ENCODE results near the gene BRSK1. TPM values are rescaled to one million over a fixed set of nuclear protein-coding genes. Genes with fewer than 3 reads are reported as not detected.

BRSK1 gene
- total RNA-seq, 2 experiments from 2014 or later = 7.3 to 7.5 TPM

DNA sequence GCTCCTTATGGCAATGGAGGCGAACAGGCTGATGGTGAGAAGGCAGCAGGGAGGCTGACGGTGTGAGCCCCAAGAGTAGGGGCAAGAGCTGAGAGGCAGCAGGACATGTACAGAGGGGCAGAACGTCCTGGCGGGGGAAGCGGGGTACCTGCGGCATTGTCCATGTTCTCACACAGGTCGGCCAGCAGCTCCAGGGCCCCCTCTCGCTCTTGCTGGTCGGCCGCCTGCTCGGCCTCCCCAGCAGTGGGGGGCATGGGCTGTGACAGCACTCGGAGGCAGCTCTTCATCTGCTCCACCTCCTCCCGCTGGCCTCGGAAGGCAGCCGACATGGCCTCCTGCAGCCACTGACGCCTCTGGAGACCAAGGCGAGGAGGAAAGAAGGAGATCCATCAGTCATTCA, 6.3 kb upstream of the BRSK1 start:
- CTCF ChIA-PET = interaction anchor here (0.8 to 1.3 kb wide), 3 partner anchors 9 to 62 kb away, joined by 3 to 4 read pairs (median 3); partner anchors contain the start of gene KMT5C
- Mint-ChIP-seq H3K27ac (peak overlapping the region; percentile 84), H3K4me3 (peak overlapping the region; percentile 22), H3K4me1 (ENCODE audit: low read depth) (peaks cover 41% of the 10 kb centered on the region), H3K36me3 (ENCODE audit: low read depth) (peaks cover 12% of the 10 kb centered on the region), H3K27me3 (ENCODE audit: low read depth) (peaks cover 2% of the 10 kb centered on the region), H3K9me3 (ENCODE audit: insufficient read depth) (no peaks in the 10 kb centered on the region)
- DNase-seq = no peak
- no peak for ATAC-seq
- POLR2A ChIA-PET = interaction anchor here (1.5 to 3.6 kb wide), 2 partner anchors 17 to 62 kb away, joined by 4 to 35 read pairs; partner anchors contain the start of genes KMT5C and PPP6R1

GRCh38 chr19:55278391-55279135, 5.2 kb upstream of the BRSK1 start:
- no peaks in the 10 kb centered on the region for H3K9me3 Mint-ChIP-seq (ENCODE audit: insufficient read depth)
- H3K27ac Mint-ChIP-seq = peak overlapping the region; percentile 99
- ChIA-PET POLR2A (interaction anchor here (0.8 to 3.6 kb wide), 5 partner anchors 18 to 106 kb away, joined by 3 to 35 read pairs (median 4); partner anchors contain the start of genes KMT5C and PPP6R1), CTCF (interaction anchor here (0.9 to 1.3 kb wide), 2 partner anchors 10 to 61 kb away, joined by 3 to 4 read pairs; partner anchors contain the start of gene KMT5C)
- peaks cover 45% of the 10 kb centered on the region for H3K4me1 Mint-ChIP-seq (ENCODE audit: low read depth)
- H3K36me3 Mint-ChIP-seq (ENCODE audit: low read depth) = peaks cover 12% of the 10 kb centered on the region
- DNase-seq (no peak), ATAC-seq (no peak)
- peaks cover 7% of the 10 kb centered on the region for H3K27me3 Mint-ChIP-seq (ENCODE audit: low read depth)
- H3K4me3 Mint-ChIP-seq = peak overlapping the region; percentile 100

- CTCF ChIA-PET = interaction anchor here (1.1 to 4.8 kb wide), 4 partner anchors 13 to 23 kb away, joined by 5 to 34 read pairs (median 14); no protein-coding TSS in a partner anchor
- Mint-ChIP-seq H3K9me3 (ENCODE audit: insufficient read depth) (no peaks in the 10 kb centered on the region), H3K4me1 (ENCODE audit: low read depth) (peaks cover 46% of the 10 kb centered on the region), H3K27ac (peak overlapping the region; percentile 99), H3K4me3 (peak overlapping the region; percentile 100), H3K36me3 (ENCODE audit: low read depth) (peaks cover 12% of the 10 kb centered on the region), H3K27me3 (ENCODE audit: low read depth) (peaks cover 9% of the 10 kb centered on the region)
- ATAC-seq (no peak), DNase-seq (no peak)
- POLR2A ChIA-PET = interaction anchor here (0.8 to 3.6 kb wide), 8 partner anchors 13 to 105 kb away, joined by 3 to 35 read pairs (median 4); partner anchors contain the start of genes KMT5C and PPP6R1
These were observed 4.5 kb upstream of the BRSK1 start for GRCh38 chr19:55279340-55279739.

DNA sequence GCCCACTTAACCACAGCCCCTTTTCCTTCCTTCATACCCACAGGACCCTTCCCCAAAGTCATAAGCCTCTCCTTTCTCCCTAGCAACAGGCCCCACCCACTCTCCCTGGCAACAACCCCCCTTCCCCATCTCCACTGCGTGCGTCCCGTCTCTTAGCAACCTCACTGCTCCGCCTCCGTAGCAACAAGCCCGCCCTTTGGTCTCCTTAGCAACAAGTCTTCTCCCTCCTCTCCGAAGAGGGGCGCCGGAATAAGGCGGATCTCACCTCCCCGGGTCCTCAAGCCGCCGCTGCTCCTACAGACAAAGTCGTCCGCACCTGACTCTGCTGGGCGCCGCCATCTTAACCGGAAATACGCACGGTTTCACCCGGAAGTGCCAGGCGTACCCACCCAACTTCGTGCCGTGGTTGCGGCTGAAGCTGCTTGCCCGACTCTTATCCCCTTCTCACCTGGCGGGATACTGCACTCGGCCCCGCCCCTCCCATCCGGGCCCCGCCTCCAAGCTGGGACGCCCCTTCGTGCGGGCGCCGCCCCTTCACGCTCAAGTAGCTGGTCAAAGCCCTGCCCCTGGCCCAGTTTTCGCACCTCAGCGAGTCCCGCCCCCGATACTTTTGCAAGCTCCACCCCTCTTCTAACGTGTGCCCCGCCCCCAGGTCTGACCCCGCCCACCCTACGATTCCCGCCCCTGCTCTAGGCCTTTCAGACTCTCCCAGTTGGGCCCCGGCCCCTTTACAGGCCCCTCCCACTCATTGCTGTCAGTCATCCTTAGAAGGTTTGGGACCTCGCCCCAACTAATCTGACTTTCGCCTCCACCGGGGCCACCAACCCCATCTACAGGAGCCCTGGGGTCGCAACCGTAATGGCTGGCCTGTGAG, 3.8 kb upstream of the BRSK1 start, which contains the start of gene HSPBP1:
HSPBP1 (minus strand) TSS at position 341 of the 874 bp plus-strand sequence. CDS start 502 bp downstream, outside the sequence.
- ChIA-PET CTCF (interaction anchor here (0.9 to 4.8 kb wide), 7 partner anchors 12 to 197 kb away, joined by 3 to 34 read pairs (median 8); partner anchors contain the start of genes KMT5C and ZNF628), POLR2A (interaction anchor here (0.9 to 3.6 kb wide), 7 partner anchors 12 to 105 kb away, joined by 3 to 35 read pairs (median 4); partner anchors contain the start of genes KMT5C and PPP6R1)
- H3K4me3 Mint-ChIP-seq = peak within 1 kb of the TSS; percentile 100

GRCh38 chr19:55284405-55285058, 735 bp downstream of the BRSK1 start:
- H3K27ac Mint-ChIP-seq = no peak overlapping the region
- DNase-seq (no peak), ATAC-seq (no peak)
- H3K27me3 Mint-ChIP-seq (ENCODE audit: low read depth) = peaks cover 9% of the 10 kb centered on the region
- H3K9me3 Mint-ChIP-seq (ENCODE audit: insufficient read depth) = no peaks in the 10 kb centered on the region
- H3K4me1 Mint-ChIP-seq (ENCODE audit: low read depth) = peaks cover 29% of the 10 kb centered on the region
- peaks cover 3% of the 10 kb centered on the region for H3K36me3 Mint-ChIP-seq (ENCODE audit: low read depth)
- ChIA-PET CTCF (interaction anchor here (4.8 kb wide), 1 partner anchor 18 kb away, joined by 34 read pairs; no protein-coding TSS in a partner anchor), POLR2A (no interaction called here)
- H3K4me3 Mint-ChIP-seq = no peak overlapping the region

More for the DNA sequence above, 3.8 kb upstream of the BRSK1 start, which contains the start of gene HSPBP1:
- Mint-ChIP-seq H3K27me3 (ENCODE audit: low read depth) (peaks cover 9% of the 10 kb centered on the region), H3K27ac (peak within 1 kb of the TSS; percentile 99), H3K9me3 (ENCODE audit: insufficient read depth) (no peaks in the 10 kb centered on the region), H3K4me1 (ENCODE audit: low read depth) (peaks cover 49% of the 10 kb centered on the region), H3K36me3 (ENCODE audit: low read depth) (peaks cover 12% of the 10 kb centered on the region)
- DNase-seq (peak; percentile 98), ATAC-seq (peak; percentile 87)

DNA sequence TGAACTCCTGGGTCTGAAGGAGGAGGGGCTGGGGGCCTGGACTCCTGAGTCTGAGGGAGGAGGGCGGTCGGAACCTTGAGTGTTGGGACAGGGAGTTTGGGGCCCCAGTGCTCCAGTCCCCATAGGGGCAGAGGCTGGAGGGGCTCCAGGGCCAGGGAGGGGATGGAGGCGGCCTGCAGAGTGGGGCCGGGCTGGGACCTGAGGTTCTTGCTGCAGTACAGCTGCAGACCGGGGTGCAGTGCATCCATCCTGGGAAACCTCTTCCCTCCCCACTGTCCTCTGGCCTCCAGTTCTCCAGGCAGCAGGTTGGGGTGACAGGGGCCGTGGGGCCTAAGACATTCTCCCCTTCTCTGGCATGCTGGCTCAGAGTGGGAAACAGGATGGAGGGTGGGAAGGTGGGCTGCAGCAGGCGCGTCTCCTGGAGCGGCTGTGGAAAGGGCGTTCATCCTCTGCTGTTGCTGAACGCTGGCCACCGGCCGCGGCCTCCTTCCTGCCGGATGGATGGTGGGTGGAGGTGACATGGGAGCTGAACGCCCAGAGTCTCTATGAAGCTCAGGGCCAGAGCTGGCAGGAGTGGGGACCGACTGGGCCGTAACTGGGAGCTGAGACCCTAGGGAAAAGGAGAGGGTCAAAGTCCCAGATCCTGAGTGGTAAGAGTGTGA, 1.6 kb downstream of the BRSK1 start:
- H3K4me1 Mint-ChIP-seq (ENCODE audit: low read depth) = peaks cover 21% of the 10 kb centered on the region
- H3K27ac Mint-ChIP-seq = no peak overlapping the region
- H3K9me3 Mint-ChIP-seq (ENCODE audit: insufficient read depth) = no peaks in the 10 kb centered on the region
- H3K27me3 Mint-ChIP-seq (ENCODE audit: low read depth) = peaks cover 9% of the 10 kb centered on the region
- DNase-seq = no peak
- ATAC-seq = no peak
- ChIA-PET POLR2A (no interaction called here), CTCF (no interaction called here)
- H3K4me3 Mint-ChIP-seq = no peak overlapping the region
- no peaks in the 10 kb centered on the region for H3K36me3 Mint-ChIP-seq (ENCODE audit: low read depth)

DNA sequence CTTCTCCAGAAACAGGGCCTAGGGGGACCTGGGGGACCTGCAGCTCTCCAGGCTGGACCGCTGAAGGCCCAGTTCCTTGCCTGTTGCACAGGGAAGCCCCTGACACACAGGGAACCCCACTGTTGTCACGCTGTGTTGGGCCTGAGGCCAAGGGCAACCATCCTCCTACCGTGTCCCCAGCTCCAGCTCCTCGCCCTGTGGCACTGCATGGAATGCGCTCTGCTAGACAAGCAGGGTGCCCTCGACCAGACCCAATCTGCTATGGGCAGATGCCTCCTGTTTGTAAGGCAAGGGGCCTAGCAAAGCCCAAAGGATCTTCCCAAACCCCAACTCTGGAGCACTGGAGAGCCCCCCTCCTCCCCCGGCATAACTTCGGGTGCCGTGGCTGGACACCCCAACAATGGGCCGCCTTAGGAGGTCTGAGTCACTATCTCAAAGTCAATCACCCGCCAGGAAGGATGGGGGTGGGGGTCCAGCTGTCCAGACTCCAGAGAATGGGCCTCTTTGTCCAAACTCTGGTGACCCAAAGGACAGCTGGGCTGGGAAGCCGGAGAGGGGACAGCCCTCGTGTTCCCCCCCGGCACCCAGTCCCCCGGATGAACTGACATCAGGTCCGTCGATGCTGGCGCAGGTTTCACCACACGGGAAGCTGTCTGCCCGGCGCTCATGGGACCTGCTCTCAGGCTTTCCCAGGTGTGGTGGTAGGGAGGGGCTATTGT, 3.7 kb downstream of the BRSK1 start:
- Mint-ChIP-seq H3K36me3 (ENCODE audit: low read depth) (no peaks in the 10 kb centered on the region), H3K27me3 (ENCODE audit: low read depth) (peaks cover 6% of the 10 kb centered on the region), H3K9me3 (ENCODE audit: insufficient read depth) (no peaks in the 10 kb centered on the region), H3K27ac (no peak overlapping the region), H3K4me3 (no peak overlapping the region), H3K4me1 (ENCODE audit: low read depth) (peaks cover 17% of the 10 kb centered on the region)
- DNase-seq (no peak), ATAC-seq (no peak)
- CTCF ChIA-PET = interaction anchor here (0.7 to 1.8 kb wide), 2 partner anchors 14 kb away, joined by 3 to 5 read pairs; no protein-coding TSS in a partner anchor
- POLR2A ChIA-PET = interaction anchor here (1.0 to 1.7 kb wide), 2 partner anchors 14 to 49 kb away, joined by 3 read pairs; no protein-coding TSS in a partner anchor

GRCh38 chr19:55289117-55289796, 5.5 kb downstream of the BRSK1 start:
- Mint-ChIP-seq H3K27ac (no peak overlapping the region), H3K27me3 (ENCODE audit: low read depth) (no peaks in the 10 kb centered on the region), H3K9me3 (ENCODE audit: insufficient read depth) (no peaks in the 10 kb centered on the region), H3K4me1 (ENCODE audit: low read depth) (peaks cover 13% of the 10 kb centered on the region), H3K36me3 (ENCODE audit: low read depth) (no peaks in the 10 kb centered on the region), H3K4me3 (no peak overlapping the region)
- CTCF ChIA-PET = interaction anchor here (1.0 to 1.8 kb wide), 3 partner anchors 12 to 95 kb away, joined by 3 to 5 read pairs (median 5); partner anchors contain the start of gene TMEM238
- DNase-seq = no peak
- no peak for ATAC-seq
- POLR2A ChIA-PET = interaction anchor here (1.1 to 1.7 kb wide), 2 partner anchors 12 to 30 kb away, joined by 3 read pairs; partner anchors contain the start of gene PPP6R1

GRCh38 chr19:55297267-55297666, 13.5 kb downstream of the BRSK1 start:
- DNase-seq = no peak
- Mint-ChIP-seq H3K4me3 (no peak overlapping the region), H3K27ac (no peak overlapping the region), H3K9me3 (ENCODE audit: insufficient read depth) (no peaks in the 10 kb centered on the region), H3K36me3 (ENCODE audit: low read depth) (no peaks in the 10 kb centered on the region), H3K27me3 (ENCODE audit: low read depth) (peaks cover 3% of the 10 kb centered on the region), H3K4me1 (ENCODE audit: low read depth) (peaks cover 10% of the 10 kb centered on the region)
- CTCF ChIA-PET = no interaction called here
- ATAC-seq = no peak
- POLR2A ChIA-PET = no interaction called here
